NCI-H345 (cell line): Measurements from ENCODE around the gene EPSTI1.
"Not testable (repeated sequence)": the region's sequence is repeated elsewhere in the genome, so short reads cannot be mapped to it uniquely, and the experiment has no call there.

ENCODE experiments used
- DNase-seq: peaks from one replicate; lab custom pipeline; 2025; lab: John Stamatoyannopoulos, UW

EPSTI1 gene

GRCh38 chr13:43005460-43006236, 13.6 kb upstream of the EPSTI1 start:
- no peak for DNase-seq

DNA sequence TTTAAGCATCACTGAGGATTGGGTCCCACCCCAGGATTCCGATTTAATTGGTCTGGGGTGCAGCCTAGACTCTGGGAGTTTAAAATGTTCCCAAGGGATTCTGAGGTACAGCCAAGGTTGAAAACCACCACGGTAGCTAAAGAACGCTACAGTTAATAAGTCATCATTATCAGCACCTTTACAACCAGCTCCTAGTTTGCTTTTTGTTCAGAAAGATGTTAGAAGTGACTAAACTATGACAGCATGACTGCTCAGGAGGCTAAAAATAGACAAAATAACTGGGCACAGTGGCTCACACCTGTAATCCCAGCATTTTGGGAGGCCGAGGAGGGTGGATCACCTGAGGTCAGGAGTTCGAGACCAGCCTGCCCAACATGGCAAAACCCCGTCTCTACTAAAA, 11.7 kb upstream of the EPSTI1 start:
- DNase-seq, result no peak

DNA sequence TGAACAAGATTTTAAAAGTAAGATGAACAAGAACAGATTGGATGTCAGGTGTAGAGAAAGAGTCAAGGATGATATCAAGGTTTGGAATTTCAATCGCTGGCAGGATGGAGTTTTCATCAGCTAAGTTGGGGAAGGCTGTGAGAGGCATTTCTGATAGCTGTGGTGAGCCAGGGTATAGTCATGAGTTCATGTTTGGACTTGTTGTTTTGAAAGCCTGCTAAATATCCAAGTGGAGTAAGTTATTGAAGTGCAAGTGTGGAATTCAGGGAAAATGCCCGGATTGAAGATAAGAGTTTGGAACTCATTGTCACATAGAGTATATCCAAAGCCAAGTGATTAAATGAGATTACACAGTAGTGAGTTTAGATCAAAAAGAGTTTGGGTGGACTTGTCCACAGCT, 11.0 kb upstream of the EPSTI1 start:
- no peak for DNase-seq

- DNase-seq, result no peak
These were observed 10.0 kb upstream of the EPSTI1 start for GRCh38 chr13:43002021-43002420.

DNA sequence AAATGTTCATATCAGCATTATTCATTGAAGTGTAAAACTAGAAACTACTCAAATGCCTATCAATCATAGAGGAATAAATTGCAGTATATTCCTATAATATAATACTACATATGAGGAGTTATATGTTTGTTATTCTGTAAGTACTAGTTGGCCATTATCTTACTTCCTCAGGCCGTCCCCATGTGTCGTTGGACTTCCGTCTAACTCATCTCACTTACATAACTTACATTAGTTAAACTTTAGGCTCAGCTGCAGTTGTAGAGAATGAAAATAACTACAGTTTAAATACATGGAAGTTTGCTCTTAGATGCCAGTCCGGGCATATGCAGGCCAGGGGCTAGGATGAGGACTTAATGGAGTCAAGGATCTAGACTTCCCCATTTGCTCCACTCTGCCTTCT, 8.6 kb upstream of the EPSTI1 start:
- DNase-seq, result no peak

DNA sequence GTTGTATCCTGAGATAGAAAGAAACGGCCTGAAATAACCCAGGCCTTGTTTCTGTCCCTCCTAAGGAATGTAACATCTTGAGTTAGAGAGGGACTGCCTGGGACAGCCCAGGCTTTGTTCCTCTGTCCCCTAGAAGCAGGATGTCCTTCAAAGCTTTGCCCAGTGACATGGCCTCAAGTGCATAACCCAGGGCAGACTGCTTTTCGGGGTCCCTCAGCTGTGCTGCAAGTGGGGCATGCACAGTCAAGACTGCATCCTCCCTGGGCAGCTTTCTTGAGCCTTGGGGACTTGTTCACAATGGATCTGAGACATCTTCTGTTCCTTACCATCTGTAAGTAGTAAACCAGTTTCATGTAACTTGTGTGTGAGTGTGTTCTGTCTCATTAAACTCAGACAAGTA, 7.5 kb upstream of the EPSTI1 start:
- DNase-seq, result no peak

DNA sequence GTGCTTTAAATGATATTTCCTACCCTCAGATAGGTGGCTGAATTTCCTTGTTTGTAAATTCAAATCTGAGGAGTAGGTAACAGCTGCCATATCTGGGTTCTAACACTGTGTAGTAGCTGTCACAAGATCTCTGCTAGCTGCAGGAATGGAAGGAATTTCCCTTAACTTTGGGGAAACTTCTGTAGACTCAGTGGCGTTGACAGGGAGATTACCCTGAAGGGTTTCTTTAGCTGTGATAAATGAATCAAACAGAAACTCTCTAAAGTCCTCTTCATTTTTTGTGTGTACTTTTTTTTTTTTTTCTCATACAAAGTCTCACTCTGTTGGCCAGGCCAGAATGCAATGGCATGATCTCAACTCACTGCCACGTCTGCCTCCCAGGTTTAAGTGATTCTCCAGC, 5.3 kb upstream of the EPSTI1 start:
- no peak for DNase-seq

GRCh38 chr13:42996584-42996983, 4.5 kb upstream of the EPSTI1 start:
- no peak for DNase-seq

DNA sequence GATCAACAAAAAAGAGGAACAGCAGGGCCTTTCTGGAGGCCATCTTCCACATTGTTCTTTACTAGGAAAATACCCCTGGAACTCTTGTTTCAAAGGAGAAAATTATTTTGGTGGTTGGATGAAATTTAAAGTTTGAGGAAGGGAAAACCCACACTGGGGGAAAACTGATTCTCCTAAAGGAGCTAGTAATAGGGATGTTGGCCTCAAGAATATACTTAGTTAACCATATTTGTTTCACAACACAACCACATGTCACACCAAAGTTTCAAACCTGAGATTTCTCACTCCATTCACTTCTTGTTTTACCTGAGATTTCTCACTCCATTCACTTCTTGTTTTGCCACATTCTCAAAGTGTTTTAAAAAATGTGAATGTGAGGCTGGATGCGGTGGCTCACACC, 2.8 kb upstream of the EPSTI1 start:
- DNase-seq, result no peak

- no peak for DNase-seq
These were observed 702 bp upstream of the EPSTI1 start for GRCh38 chr13:42992764-42993122.

DNA sequence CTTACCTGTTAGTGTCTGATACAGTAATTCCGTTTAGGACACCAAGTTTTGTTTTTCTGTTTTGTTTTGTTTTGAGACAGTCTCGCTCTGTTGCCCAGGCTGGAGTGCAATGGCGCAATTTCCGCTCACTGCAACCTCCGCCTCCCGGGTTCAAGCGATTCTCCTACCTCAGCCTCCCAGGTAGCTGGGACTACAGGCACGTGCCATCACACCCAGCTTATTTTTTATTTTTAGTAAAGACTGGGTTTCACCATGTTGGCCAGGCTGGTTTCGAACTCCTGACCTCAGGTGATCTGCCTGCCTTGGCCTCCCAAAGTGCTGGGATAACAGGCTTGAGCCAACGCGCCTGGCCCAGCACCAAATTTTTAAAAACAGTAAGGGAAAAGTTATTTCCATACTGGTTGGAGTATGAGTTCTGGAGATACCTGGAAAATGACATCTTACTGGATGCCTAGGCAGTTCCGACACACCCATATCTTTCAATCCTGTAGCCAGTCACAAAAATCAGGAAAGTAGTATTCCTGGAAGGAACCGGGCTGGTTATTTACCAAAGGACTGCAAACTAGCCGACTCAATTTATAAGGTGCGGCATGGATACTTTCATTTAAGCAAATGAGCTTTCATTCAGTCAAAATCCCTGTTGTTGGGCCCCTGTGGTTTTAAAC, 676 bp downstream of the EPSTI1 start:
- not testable (repeated sequence) for DNase-seq

DNA sequence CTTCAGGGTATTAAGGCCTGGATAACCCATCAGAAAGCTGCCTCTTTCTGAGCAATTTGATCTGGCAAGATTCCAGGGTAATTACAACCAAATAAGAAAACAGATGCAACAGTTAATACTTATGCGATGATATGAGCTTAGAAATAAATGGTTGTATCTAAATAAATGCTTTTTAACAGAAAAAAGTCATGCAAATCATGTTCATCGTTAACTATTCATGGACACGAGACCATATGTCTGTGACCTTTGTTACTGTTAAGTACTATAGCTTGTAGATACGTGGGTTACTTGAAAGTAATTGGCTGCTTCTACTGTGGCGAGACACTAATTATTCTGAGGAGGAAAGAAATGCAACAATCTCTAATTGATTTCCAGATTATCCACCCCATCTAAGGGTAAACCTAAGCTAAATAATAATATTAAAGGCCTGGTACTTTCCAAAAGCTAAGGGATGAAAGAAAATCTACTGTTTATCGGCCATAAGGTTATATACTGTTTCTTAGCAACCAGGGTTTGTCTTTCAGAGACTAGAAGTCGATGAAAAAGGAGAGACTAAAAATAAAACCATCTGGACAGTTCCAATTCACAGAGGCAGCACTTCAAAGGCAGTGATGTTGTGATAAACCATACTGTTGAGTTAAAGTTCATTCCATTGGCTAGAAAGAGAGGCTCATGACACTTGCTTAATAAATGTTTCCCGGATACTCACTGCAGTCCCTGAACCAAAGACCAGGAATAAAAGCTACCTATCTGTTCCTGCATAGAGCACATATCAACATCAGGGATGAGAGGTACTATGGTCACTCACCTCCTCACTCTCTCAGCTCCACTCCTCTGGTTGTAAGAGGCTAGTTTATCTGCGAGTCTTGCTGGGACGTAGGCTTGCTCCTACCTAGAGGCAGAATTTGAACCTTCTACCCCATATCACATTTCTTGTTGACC, 1.5 kb downstream of the EPSTI1 start:
- no peak for DNase-seq

GRCh38 chr13:42986176-42986574, 5.9 kb downstream of the EPSTI1 start:
- no peak for DNase-seq

- no peak for DNase-seq
These were observed 6.5 kb downstream of the EPSTI1 start for GRCh38 chr13:42985312-42986175.

DNA sequence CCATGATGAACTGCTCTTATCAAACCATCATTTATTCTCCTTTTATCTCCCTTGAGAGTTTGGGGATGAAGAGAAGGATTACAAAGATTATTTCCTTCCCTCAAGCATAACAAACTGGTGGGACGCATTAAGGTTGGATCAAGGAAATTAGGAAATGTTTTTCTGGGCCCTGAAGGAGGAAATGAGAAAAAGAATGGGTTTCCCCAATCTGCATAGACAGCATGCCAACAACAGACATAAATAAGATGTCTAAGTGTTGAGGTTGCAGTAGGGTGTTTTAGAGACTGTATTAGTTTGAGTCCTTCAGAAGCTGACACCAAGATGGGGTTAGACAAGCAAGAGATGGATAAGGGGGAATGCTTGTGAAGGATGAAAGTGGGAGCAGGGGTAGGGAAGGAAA, 7.3 kb downstream of the EPSTI1 start:
- DNase-seq, result no peak

GRCh38 chr13:42984026-42984425, 8.0 kb downstream of the EPSTI1 start:
- DNase-seq, result no peak

DNA sequence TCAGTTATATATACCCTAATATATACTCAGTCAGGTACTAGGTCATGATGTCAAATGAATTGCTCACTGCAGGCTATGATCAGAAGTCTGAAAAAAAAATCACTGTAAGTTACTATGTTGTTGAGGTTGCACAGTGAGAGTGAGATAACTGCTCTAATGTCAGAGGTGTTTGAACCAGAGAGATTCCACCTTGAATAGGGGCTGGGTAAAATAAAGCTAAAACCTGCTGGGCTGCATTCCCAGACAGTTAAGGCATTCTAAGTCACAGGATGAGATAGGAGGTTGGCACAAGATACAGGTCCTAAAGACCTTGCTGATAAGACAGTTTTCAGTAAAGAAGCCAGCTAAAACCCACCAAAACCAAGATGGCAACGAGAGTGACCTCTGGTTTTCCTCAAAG, 10.2 kb downstream of the EPSTI1 start:
- no peak for DNase-seq

DNA sequence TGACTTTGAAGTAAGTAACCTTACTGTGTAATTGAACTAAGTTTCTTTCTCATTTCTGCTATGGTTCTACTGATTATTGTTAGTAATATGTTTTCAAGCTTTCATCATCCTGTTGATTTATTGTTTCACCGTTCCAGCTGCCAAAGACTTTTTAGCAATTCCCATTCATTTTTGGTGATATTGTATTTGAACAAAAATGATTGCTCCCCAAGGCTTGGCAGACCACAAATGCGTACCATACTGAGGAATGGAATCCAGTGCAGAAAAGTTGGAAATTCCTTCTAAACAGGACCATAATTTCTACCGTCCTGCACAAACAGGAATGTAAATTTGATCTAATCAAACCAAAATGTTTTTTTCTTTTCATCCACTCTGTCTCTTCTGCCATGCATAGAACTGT, 10.7 kb downstream of the EPSTI1 start:
- DNase-seq, result no peak

DNA sequence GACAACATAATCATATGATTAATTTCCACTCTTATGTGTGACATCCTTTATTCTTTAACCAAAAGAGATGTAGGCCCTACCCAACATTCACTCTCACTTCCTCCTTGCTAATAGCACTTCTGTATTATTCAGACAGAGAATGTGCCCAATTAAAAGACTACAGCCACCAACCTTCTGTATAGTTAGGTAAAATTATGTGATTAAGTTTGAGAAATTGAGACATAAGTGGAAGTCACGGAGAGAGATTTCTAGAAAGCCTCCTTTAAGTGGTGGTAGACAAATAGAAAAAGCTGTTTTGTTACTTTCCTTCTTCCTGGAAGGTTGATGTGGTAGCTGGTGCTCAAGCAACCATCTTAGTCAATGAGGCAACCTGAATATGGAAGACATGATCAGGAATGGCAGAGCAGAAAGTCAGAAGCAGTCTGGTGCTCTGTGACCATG, 14.8 kb downstream of the EPSTI1 start:
- DNase-seq, result no peak

- DNase-seq, result no peak
These were observed 16.0 kb downstream of the EPSTI1 start for GRCh38 chr13:42976066-42976465.

- no peak for DNase-seq
These were observed 18.5 kb downstream of the EPSTI1 start for GRCh38 chr13:42973581-42973980.
